IPS DF 4.7 (cell line): ENCODE measurements around the gene GAS6.
"Not testable (repeated sequence)": the region's sequence is repeated elsewhere in the genome, so short reads cannot be mapped to it uniquely, and the experiment has no call there.

ENCODE experiments used
- DNase-seq: peaks from one replicate; pipeline ENCODE4 v3.0.0-alpha.2; 2013; ENCODE audit warnings: low spot score; ENCODE audit errors: extremely low read depth

Gene GAS6

DNA sequence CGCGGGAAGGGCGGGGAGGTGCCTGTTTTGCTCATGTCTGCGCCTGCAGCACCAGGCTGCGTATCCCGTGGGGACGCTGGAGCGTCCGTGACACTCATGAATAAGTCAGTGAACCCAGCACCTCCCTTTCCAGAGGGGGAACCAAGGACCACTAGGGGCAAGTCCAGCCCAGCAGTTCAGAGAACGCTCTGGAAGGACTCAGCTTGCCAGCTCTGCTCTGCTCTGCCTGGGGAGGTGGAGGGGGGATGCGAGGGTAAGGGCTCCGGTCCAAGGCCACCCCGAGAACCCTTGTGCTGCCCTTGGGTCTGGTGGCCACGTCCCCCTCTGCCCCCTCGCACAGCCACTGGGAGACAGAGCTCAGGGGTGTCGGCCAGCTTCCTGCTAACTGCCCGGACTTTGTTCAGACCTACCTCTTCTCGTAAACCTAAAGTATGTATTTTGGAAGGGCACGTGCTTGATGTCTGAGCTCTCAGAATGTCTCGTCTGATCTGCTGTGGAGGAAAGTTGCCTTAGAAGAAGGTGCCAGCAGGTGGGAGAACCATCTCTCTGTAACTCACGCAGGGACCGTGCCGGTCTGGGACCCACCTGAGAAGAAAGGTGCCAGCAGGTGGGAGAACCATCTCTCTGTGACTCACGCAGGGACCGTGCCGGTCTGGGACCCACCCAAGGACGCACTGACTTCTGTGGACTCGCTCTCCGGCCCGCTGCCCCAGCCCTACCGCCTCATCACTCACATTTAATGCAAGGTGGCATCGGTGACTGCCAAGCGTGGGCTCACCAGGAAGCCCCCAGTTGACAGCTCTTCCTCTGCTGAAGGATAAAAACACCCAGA, 70.8 kb downstream of the GAS6 start:
- DNase-seq = no peak

GRCh38 chr13:113792236-113792770, 71.6 kb downstream of the GAS6 start:
- DNase-seq = no peak

GRCh38 chr13:113791761-113792160, 72.1 kb downstream of the GAS6 start:
- no peak for DNase-seq

- no peak for DNase-seq
These were observed 72.7 kb downstream of the GAS6 start for GRCh38 chr13:113791226-113791625.

DNA sequence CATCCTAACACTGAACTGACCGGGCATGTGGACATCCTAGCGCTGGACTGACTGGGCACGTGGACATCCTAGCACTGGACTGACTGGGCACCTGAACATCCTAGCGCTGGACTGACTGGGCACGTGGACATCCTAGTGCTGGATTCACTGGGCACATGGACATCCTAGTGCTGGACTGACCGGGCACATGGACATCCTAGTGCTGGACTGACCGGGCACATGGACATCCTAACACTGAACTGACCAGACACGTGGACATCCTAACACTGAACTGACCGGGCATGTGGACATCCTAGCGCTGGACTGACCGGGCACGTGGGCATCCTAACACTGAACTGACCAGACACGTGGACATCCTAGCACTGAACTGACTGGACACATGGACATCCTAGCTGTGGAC, 73.9 kb downstream of the GAS6 start:
- DNase-seq = not testable (repeated sequence)

GRCh38 chr13:113789167-113789566, 74.7 kb downstream of the GAS6 start:
- no peak for DNase-seq

GRCh38 chr13:113788413-113789135, 75.3 kb downstream of the GAS6 start:
- DNase-seq = no peak

GRCh38 chr13:113787694-113788093, 76.2 kb downstream of the GAS6 start:
- DNase-seq = no peak

GRCh38 chr13:113786262-113786841, 77.5 kb downstream of the GAS6 start:
- no peak for DNase-seq

DNA sequence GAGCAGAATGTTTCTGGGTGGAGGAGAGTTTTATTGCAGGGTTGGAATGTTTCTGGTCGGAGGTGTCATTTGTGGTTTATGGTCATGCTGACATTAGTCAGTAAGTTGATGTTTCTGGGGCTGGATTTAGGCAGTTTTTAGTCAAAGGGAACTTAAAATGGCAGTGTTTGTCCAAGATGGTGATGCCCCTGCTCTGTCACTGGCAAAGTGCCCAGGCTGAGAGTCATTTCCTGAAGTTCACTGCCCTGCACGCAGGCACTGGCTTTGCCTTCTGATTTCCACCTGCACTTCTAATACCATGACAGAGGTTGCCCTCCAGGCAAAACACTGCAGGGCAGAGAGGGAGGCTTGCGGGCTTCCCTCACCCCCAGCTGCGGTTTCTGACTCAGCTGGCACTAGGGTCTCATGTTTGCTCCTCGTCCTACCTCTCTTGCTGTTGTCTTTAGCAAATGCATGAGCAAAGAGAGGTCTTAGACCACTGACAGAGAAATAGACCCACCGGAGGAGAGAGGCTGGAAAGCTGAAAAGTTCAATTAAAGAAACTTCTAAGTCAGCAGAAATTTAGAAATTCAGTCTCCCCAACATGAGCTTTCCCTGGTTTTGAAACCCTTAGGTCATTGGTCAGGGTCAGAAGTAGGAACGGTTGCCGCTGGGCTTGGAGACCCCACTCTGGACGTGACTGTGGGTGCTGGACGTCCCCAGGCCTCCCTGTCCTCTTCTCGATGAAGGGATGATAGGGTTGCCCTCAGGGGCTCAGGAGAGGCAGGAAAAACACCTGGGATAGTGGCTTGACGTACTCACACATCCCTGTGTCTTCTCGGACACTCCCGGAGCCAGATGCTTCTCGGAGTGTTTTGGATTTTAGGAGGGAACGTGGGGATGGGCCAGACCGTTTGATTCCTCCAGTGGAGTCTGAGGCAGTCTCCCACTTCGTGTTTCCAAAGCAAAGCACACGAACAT, 78.5 kb downstream of the GAS6 start:
- no peak for DNase-seq

DNA sequence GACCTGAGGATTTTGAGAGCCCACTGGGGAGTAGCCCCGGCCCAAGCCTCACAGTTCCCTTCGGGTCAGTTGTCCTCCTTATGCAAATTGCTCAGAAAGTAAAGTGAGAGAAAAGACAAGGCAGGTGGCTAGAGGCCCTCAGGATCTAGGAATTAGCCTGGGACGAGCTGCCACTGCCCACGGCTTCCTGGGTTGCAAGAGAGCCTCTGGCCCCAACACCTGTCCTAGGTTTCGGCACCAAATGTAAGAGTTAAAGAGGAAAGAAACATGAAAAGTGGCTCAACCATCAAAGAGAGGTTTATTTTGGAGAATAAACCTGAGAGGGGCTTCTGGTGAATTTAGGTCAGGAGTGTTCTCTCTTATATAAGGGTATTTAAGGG, 79.2 kb downstream of the GAS6 start:
- DNase-seq = no peak

DNA sequence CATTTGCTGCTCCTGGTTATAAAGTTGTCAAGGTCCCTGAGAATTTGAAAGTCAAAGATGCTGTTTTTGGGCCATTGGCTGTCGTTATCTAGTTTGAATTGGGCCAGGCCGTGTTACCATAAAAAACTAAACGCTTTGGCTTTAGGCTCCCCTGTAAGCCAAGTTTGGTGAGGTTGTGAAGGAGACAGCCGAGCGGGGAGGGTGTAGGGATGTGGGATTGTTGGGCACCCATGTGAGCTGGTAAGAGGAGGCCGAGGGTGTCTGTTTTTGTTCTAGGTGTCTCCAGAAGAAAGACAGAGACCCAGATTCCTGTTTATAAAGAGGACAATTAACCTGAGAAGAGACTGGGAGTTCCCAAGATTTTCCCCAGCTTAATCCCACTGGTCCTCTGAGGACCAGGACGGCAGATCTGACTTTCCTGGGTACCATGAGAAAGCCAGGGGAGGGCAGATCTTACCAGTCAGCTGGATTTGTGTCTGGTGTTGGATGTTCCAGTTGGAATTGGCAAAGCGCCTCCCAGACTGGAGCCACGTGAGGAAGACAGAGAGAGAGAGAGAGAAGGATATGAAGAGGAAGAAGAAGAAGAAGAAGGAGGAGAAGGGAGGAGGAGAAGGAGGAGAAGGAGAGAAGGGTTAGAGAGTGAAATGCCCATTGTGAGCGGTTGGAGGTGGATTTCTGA, 79.8 kb downstream of the GAS6 start:
- DNase-seq = no peak

DNA sequence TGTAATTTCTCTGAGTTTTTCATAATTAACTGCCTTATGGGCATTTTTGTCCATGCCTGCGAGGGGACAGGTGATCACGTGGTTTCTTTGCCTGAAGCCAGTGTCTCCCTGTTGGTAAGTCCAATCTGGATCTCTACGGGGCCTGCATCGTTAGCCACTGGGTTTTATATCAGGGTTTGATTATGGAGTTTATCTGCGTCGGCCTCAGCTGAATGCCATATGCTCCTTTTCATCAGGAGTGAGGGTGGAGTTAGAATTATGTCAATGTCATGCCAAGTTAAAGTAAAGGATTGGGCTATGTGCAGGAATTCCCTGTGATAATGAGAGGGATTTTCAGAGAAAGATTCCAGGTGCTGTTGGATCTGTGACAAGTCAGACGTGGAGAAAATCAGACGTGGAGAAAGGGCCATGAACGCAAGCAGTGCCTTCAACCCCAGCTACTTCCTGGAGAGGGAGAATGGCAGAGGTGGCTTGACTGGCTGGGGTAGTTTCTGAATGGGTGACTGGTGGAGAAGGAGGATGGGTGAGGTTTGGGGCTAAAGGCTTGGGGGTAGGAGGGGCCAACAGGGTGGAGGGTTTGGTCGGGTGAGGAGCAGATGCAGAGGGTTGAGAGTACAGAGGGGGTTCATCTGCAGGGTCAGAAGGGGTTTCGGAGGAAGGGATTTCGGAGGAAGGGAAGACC, 80.5 kb downstream of the GAS6 start:
- no peak for DNase-seq

DNA sequence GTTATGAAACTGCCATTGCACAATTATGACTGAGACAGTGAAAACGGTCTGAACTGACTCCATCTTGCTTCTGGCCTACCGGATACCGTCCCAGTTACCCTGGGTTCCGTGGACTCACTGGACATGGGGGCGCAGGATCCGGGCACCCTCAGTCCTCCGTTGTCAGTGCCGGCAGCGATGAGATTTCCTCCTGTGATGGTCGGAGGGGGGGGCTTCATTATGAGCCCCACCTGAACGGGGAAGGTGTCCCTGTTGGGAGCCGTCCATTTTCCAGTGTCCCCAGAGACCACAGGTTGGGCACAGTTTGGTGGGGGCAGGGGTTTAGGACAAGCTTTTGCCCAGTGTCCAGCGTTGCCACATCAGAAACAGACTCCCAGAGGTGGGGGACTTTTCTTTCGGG, 81.4 kb downstream of the GAS6 start:
- no peak for DNase-seq

DNA sequence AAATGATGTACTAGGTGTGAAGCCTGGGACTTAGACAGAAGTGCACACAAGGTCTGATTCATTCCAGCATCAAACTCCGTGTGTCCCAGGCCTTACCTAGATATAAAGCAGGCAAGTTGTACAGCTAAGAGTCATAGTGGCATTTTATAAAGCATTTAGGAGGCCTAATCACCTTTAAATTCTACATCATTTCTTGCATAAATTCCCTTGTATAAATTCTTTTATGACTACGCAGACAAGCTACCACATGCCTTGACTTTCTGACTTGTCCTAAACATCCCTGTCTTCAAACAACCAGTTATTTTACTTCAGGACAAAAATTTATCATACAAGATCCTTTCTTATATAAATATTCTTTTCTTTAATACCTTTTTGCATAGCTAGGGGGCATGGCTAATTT, 82.3 kb downstream of the GAS6 start:
- DNase-seq = no peak

DNA sequence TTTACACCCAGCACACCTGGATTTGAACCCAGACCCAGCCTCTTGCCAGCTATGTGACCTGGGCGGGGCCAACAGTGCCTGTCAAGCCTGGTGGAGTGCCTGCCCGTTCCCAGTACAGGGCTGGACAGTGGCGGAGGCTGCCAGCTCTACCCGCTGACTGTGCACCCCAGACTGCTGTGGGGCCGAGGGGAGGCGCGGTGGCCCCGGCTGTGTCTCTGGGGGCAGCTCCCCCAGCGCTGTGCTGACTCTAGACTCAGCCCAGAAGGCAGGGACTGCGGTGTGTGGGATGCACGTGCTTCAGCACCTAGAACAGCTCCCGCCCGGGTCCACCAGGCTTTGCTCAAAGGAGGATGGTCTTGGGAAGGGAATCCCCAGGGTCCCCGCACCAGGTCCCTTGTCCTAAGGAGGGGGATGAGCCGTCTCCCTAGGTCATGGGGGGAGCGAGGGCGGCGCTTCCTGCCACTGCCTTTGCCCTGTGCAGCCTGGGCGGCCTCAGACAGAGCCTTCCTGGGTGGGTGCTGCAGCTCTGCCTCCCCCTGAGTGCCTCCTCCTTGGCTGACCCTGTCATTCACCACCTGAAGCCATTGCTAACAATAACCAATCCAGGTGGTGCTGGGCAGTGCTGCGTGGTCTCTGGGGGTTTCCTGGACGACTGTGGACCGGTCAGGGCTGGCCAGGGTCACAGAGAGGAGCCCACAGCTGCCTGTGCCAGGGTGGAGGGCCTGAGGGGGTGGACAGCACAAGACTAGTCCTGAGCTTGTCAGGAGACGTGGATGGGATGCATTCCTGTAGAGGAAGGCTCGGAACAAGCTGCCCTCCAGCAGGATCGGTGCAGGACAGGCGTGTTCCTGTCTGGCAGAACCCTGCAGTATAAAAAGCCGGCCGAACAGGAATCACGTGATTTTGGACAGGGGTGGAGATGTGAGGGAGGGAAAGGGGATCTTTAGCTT, 86.3 kb downstream of the GAS6 start:
- DNase-seq = no peak

DNA sequence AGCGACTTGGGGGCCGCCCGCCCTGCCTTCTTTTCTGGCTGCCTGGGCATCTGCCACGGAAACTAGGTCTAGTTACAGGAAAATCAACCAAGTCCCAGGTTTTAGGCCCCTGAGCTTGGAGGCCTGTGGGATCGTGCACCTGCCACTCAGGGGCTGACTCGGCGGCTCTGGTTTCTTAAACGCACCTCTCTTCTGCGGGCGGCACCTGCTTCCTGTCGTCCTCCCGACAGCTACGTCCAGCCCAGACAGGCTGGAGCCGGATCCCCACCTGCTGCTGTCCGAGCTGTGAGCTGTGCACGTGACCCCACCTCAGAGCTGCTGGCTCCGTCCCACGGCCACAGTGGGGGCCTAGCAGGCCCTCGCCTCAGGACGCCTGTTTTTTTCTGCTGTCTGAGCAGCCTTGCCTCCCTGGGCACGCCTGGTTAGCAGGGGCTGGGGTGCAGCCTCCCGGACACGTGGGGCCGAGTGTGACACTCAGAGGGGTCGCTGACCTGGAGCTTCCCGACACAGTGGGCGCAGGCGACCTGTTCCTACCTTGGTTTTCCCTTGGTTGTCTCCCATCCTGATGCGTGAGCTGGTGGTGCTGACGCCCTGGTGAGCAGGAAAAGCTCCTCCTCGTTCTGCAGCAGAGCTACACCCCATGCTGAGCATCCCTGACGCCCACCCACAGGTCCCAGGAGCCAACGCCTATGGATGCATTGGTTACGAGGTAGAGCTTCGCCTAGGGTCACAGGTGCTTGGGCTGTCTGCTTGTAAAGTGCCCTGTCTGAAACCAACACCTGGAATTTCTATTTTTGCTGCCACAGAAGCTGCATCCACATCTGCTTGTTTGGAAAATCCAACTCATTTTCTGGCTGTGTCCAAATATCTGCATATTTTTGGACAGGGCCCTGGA, 87.4 kb downstream of the GAS6 start:
- no peak for DNase-seq
